GM18517 (cell line): ENCODE data around the gene TRIM33.
"Not testable (repeated sequence)": the region's sequence is repeated elsewhere in the genome, so short reads cannot be mapped to it uniquely, and the experiment has no call there.

Experiments used
- ATAC-seq: cut with Tn5 transposase; IDR thresholded peaks from one replicate; pipeline ENCODE4 v1.9.1; 2021; ENCODE audit warnings: mild to moderate bottlenecking, moderate library complexity; ENCODE audit not compliant: unreplicated experiment

TRIM33 gene

DNA sequence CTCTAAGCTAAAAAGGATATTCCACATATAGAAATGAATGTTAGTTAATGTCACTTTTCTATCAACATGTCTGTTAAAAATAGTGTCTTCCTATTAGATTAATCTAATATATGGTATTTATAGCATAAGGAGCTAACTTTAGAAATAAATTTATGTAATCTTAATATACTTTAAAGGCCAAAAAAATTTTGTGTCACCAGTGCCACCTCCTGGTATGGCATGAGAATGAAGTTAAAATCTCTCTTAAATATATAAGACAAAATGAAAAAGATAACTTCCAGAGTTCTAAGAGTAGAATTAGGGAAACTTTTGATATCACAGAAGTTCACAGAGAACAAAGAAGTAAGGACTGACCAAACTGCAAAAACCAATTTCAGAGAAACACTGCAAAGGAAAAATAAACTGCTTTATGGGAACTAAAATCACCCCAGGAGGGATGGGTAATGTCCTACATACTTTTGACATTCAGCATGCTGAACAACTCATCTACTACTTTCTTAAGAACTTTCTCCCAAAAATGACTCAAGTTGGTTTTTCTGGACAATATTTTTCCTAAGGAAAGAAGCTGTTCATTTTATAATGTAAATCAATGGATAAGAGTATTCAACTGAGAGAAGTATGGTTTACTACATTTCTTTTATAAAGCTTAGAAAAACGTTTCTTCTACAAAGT lies 82.8 kb downstream of the TRIM33 start:
- ATAC-seq: no peak

DNA sequence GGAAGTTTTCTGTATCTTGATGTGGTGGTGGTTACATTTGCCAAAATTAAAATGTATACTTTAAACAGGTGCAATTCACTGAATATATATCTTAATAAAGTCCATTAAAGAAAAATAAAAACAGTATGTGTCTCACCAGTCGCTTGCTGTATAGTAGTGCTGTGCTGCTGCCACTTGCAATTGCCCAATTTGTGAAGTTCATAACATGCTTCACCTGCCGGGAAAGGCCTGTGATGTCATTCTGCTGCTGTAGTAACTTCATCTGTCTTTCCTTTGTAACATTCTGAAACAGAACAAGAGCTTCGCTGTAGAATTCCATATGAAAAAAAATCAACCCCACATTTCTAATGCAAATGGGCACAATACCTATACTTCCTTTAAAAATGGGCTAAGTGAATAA lies 83.4 kb downstream of the TRIM33 start:
- ATAC-seq: no peak

DNA sequence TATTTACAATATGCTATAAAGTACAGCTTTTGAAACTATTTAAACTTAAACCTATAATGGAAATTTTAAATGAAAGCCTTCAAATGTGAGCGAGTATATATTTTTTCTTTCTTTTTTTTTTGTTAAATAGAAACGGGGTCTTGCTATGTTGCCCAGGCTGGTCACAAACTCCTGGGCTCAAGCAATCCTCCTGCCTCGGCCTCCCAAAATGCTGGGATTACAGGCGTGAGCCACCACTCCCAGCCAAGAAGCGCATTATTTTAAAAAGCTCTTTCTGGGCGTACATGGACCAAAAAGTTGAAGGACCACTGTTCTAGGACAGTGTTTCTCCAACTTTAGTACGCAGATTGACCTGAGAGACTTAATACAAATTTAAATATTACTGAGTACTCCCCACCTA lies 87.5 kb downstream of the TRIM33 start:
- no peak for ATAC-seq

DNA sequence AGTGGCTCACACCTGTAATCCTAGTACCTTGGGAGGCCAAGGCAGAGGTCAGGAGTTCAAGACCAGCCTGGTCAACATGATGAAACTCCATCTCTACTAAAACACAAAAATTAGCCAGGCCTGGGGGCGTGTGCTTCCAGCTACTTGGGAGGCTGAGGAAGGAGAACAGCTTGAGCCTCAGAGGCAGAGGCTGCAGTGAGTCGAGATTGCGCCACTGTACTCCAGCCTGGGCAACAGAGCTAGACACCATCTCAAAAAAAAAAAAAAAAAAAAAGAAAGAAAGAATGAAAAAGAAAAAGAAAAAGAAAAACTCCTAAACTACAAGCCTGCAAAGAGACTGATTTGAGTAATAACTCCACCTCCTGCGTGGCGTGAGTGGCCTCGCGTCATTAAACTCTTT lies 92.1 kb downstream of the TRIM33 start:
- not testable (repeated sequence) for ATAC-seq

DNA sequence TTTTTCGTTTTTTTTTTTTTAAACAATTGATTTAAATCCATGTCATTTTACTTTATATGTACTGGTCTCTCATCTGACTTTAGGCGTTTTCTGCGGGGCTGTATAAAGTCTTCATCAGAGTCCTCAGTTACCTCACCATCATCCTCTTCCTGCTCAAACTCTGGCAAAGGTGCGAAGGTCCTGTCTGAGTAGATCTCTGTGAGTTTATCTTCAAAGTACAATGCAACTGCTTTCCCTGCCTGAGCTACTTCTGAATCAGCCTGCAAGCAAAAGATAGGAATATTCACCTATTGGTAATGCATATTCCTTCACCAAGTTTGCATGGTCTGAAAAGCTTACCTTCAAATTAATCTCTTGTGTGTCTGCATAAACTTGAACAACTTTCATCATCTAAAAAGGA lies 113.4 kb downstream of the TRIM33 start:
- no peak for ATAC-seq

DNA sequence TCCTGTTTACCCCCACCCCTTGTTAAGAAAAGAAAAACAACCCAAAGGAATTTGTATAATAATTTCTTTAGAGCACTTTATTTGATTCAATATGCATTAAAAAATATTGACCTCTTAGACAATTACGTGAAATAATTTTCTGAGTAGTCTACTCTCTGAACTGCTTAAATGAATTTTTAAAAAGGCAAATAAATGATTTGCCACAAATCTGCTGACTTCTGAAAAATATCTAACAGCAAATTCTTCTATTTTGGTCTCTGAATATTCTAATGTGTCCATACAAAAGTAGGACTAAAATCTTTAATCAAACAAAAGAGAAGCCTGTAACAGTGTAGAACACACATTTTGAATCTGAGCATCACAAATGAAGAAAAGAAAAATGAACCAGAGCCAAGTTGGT lies 115.1 kb downstream of the TRIM33 start:
- no peak for ATAC-seq

DNA sequence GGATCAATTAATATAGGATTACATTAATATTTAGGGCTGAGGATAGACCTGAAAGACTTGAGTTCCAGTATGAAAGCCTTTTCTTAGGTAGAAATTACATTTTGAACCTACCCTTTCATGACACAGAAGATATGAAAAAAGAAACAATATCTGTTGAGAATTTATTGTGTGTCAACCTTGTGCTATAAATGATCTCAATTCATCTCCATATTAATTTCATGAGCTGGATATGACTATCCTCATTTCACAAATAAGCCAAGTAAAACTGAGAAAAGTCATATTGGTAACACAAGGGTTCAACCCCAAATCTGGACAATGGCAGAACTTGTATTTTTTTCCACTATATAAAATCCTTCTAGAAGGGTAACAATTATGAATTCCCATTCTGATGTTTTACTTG lies 120.0 kb downstream of the TRIM33 start:
- ATAC-seq: no peak

DNA sequence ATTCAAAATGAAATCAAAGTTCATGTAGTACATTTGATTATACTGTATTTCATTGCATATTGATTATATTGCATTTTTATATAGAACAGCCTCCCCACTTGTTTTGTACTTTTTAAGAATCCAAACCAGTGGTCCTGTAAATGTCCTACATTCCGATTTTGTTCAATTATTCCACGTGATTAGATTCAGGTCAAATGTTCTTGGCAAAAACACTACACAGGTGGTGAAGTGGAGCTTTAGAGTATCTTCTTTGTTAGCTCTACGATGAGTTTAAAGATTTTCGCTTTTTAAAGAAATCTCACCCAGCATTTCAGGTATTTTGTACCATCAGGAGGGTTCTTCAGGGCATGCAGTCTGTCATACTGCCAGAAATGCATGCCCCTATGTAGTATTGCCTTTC lies 120.6 kb downstream of the TRIM33 start:
- ATAC-seq: no peak

DNA sequence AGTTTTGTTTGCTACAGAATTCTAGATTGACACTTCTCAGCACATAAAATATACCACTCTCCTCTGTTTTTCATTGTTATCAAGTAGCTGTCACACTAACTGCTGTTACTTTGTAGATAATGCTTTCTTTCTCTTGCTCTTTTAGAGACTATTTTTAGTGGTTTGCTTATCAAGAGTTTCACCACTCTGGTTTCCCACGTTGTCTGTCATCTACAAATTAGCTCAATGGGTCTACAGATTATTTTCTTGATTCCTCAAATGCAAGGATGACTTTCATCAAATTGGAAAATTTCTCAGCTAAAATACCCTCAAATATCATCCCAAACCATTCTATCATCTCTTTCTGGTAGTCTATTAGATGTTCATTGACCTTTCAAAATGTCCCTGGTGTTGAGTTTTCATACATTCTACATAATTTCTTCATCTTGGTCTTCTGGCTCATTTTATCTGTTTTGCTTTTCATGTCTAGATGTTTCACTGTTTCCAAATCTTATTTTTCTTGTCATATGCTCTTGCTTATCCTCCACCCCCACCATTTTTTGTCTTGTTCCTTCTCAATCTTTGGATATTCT lies 122.5 kb downstream of the TRIM33 start:
- no peak for ATAC-seq

DNA sequence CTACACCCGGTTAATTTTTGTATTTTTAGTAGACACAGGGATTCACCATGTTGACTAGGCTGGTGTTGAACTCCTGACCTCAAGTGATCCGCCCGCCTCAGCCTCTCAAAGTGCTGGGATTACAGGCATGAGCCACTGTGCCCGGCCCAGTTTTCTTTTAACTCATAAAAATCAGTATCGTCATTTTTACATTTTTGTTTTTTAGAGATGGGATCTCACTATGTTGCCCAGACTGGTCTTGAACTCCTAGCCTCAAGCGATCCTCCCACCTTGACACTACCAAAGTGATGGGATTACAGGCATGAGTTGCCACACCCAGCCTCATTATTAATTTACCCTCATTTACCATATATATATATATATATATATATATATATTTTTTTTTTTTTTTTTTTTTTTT lies 123.4 kb downstream of the TRIM33 start:
- ATAC-seq: not testable (repeated sequence)

DNA sequence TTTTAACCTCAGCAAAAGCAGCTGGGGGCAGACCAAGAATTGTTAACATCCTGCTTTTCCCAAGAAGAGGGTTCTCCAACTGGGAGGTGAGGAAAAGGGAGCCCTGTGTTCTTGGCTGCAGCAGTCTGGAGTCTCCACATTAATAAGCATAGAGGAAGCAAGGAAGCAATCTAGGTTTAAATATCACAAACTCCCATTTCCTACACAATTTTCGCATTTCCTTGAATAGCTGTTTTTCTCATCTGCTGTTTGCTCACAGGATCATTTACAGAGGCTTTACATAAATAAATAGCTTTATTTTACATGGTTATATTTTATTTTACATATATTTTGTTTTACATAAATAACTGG lies 124.0 kb downstream of the TRIM33 start:
- no peak for ATAC-seq

DNA sequence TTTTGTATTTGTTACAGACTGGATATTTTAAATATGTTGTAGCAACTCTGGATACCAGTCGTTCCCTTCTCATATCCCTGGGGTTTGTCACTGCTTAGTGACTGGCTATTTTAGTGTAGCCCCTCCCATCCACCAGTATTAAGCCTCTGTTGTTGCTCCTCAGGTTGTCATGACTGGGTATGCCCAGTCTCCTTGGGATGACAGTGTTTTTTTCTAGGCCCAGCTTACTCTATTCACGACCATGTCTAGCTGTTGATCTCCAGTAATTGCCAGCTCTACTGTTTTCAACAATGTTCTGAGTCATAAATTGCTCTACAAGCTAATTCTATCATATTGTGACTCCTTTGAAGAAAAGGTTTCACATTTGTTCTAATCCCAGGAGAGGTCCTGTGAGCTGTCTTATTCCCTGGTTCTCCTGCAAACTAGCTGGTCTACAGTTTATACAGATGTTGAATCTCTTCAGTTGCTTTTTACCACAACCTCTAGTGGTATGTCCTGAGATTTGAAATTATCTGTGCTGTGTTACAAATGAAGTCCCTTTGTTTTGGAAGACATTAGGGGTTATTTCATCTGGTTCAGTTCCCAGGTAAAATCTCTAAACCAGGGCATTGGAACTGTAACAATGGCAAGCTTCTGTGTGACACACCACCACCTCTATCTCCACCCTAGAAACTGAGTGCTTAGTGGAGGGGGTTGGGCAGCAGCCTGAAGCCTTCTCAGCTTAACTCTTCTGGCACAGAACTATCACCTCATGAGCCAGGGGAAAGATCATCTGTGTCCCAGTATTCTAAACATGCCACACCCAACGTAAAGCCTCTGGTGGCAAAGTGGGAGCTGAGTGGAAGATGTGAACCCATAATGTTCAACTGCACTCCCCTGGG lies 124.6 kb downstream of the TRIM33 start:
- no peak for ATAC-seq

DNA sequence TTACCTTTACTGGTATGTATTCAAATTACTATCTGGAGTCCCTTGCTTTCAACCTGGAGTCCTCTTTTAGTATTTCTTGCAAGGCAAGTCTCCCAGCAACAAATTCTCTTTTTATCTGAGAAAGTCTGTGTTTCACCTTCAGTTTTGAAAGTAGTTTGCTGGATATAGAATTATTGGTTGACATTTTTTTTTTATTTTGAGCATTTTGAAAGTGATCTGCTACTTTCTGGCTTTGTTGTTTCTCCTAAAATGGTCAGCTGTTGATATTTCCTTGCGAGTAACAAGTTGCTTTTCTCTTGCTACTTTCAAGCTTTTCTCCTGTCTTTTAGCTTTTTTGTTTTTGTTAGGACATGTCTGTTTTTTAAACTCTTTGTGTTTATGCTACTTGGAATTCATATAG lies 126.1 kb downstream of the TRIM33 start:
- ATAC-seq: no peak

DNA sequence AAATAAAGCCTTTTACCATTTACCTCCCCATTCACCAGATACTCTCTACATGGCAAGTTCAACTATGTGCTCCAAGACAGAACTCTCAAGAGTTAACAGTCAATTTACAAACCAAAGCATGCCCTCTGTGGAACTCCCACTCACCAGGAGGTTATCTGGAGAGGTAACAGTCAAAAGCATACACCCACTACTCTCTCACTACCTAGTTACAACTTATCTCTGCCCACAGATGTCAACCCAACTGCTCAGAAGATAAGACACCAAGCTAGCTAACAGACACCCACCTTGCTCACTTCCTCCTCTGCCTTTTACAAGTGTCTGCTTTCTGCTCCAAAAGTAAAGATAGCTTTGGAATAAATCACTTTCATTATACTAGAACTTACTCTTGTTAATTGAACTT lies 131.0 kb downstream of the TRIM33 start:
- ATAC-seq: no peak

DNA sequence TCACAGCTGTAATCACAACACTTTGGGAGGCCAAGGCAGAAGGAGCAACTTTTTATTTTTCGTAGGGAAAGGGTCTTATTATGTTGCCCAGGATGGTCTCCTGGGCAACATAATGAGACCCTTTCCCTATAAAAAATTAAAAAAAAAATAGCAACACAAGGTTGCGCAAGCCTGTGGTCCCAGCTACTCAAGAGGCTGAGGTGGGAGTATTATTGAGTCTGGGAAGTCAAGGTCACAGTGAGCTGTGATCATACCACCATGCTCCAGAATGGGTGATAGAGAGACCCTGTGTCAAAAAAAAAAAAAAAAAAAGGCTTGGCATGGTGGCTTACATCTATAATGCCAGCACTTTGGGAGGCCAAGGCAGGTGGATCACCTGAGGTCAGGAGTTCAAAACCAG lies 131.6 kb downstream of the TRIM33 start:
- no peak for ATAC-seq

DNA sequence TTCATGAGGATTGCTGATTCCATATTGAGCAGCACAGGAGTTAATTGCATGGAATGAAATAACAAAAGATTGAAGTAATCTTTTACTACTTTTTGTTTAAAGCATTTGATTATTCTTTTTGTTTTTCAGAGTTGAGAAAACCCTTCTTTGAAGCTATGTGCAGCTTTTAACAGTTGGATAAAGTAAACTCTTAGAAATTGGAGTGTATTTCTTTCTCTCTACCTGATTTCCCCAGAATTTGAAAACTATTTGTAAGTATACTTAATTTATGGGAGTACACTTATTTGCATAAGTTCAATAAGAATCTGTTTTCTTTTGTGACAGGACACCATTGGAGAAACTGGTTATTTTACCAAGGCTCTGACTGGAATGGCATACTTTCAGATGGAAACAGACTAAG lies 133.6 kb downstream of the TRIM33 start:
- no peak for ATAC-seq

DNA sequence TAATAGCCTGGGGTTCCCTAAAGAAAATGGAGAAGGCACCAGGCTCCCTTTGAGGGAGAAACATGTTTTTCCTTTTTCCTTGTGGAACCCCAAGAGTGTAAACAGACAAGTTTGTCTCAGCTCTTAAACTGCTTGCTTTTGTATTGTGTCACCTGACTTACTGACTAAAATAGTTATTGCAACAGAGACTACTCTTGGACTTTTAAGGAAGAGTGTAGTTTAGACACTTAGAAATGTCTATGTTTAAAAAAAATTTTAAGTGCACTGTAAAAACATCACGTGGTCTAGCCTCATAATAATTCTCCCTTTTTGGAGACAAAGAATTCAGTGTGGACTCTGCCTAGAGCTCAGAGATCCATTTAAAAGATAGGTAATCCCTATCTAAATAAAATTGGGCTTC lies 141.1 kb downstream of the TRIM33 start:
- no peak for ATAC-seq

DNA sequence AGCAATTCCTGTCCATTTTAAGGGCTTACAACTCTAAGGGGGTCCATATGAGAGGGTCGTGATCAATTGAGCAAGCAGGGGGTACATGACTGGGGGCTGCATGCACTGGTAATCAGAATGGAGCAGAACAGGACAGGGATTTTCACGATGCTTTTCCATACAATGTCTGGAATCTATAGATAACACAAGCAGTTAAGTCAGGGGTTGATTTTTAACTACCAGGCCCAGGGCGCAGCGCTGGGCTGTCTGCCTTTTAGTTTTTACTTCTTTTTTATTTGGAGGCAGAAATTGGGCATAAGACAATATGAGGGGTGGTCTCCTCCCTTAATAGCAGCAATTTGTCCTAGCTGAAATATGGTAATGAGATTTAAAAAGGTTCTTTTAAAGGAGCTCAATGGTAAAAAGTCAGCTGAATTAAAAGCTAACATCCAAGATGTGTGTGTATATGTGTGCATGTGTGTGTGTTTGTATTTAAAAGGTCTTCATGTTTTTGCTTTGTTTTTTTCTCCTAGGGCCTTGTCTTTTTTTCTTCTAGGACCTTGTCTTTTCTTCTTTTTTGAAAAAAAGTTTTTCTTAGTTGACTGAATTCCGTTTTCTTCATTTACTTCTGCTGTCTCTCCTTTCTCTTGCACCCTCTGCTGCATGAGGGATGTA lies 141.6 kb downstream of the TRIM33 start:
- not testable (repeated sequence) for ATAC-seq

DNA sequence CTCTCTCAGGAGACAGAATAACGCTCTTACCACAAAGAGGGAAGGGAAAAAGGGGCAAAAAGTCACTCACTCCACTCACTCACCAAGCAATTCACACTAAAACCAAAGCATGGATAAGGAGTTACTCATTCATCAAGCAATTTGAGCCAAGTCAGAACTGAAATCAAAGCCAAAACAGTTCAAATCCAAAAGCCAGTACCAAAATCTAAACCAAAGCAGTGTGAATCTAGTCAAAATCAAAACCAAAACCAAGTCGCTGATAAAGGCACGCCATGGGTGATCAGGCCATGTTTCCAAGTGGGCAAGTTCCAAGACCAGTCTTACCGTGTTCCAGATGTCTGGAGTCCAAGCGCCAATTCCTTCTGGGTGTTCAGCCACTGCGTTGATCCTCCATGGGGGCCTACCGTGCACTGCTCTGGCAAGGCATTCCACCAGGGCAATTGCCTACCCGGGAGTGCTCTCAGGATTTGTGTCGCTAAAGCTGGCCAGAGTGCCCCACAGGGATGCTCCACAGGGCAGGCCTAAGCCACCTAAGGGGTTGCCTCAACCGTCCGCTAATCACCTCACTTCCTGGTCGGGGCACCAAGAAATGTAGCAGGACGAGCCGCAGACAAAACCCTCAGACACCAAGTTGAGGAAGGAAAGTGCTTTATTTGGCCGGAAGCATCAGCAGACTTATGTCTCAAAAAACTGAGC lies 142.3 kb downstream of the TRIM33 start:
- no peak for ATAC-seq

DNA sequence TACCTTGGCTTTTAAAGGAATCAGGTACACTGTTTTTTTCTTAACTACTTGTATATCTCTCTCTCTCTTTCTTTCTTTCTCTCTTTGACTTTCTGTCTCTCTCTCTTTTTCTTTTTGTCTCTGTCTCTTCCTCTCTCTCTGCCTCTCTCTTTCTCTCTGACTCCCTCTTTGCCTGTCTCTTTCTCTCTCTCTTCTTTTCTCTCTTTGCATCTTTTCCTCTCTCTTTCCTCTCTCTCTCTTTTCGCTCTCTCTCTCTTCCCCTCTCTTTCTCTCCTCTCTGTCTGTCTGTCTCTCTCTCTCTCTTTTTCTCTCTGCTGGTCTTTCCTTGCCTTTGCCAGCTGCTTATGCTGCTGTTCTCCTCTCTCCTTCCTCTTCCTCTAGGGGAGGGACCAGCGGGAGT lies 143.2 kb downstream of the TRIM33 start:
- ATAC-seq: no peak

DNA sequence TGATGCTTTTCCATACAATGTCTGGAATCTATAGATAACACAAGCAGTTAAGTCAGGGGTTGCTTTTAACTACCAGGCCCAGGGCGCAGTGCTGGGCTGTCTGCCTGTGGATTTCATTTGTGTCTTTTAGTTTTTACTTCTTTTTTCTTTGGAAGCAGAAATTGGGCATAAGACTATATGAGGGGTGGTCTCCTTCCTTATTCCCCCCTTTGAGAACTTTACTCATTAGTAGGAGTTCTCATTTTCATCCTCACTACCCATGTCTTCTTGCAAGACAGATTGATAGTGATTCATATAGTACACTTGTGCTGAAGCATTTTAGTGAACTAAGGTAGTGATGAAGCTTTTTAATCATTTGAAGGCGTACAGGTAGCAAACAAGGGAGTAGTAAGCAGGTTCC lies 147.8 kb downstream of the TRIM33 start:
- not testable (repeated sequence) for ATAC-seq
